IPS-18c (cell line): Measurements from ENCODE around the gene RHBDF2.
A peak's percentile ranks its signal among the peaks of the same experiment; 100 is the strongest.
"Not testable (repeated sequence)": the region's sequence is repeated elsewhere in the genome, so short reads cannot be mapped to it uniquely, and the experiment has no call there.

Experiments used
- H3K4me3 ChIP-seq: 2 replicates; pipeline ENCODE4 v1.7.0; 2013; ENCODE audit warnings: low read depth, mild to moderate bottlenecking, low read length, moderate library complexity; ENCODE audit not compliant: insufficient read depth
- H3K9me3 ChIP-seq: one replicate; pipeline ENCODE4 v1.6.1; 2013; ENCODE audit warnings: mild to moderate bottlenecking, low read length, moderate library complexity; ENCODE audit not compliant: control insufficient read depth, insufficient read depth

Gene RHBDF2

DNA sequence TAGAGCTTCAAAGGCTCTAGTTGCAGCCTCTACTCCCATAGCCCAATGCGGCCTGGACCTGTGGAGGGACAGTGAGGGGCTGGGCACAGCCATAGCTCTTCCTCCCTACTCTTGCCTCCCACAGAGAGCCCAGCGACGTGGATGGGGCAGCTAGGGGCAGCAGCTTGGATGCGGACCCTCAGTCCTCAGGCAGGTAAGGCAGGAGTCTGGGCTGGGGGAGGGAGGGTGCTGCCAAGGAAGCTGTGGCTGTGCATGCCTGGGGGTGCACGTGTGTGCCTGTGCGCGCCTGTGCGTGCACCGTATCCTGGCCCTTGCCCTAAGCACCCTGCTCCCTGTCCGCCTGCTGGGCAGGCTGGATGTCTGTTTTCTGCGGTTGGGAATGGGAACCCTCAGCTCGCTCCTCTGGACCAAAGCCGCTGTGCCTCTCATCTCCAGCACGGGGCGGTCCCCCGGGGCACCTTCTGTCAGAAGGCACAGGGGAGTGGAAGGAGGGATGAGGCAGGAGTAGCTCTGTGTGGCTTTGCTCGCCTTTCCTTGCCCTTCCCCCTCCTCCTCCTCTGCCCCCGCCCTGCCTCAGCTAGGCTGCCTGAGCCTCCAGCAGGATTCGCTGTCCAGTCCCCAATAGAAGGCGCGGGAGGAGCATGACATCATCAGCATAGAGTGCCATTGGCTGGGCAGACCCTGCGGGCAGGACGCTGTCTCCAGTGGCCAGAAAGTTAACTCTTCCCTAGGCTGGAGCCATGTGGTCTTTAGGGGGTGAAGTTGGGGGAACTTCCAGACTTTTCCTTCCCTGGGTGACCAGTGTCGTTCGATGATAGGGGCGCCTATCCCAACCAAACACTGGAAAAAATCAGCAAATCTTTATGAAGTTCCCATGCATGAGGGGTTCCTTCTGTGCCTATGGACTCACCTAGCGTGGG, 39.4 kb upstream of the RHBDF2 start:
- H3K4me3 ChIP-seq, result peak overlapping the region; percentile 22
- H3K9me3 ChIP-seq, result no peaks in the 10 kb centered on the region

- Histone ChIP-seq H3K9me3 (no peaks in the 10 kb centered on the region), H3K4me3 (peak within 1 kb of the TSS; percentile 22)
Measured at GRCh38 chr17:76539631-76540271, 38.5 kb upstream of the RHBDF2 start, which contains the start of gene PRCD. Gene PRCD, plus strand, starts transcription at chr17:76540044. Its CDS starts 98 bp downstream, at chr17:76540142.

- no peak overlapping the region for H3K4me3 ChIP-seq
Measured at GRCh38 chr17:76538941-76539570, 37.8 kb upstream of the RHBDF2 start.

GRCh38 chr17:76538281-76538931, 37.2 kb upstream of the RHBDF2 start:
- Histone ChIP-seq H3K4me3 (peak overlapping the region; percentile 58), H3K9me3 (no peaks in the 10 kb centered on the region)

More at GRCh38 chr17:76538941-76539570, 37.8 kb upstream of the RHBDF2 start:
- no peaks in the 10 kb centered on the region for H3K9me3 ChIP-seq

DNA sequence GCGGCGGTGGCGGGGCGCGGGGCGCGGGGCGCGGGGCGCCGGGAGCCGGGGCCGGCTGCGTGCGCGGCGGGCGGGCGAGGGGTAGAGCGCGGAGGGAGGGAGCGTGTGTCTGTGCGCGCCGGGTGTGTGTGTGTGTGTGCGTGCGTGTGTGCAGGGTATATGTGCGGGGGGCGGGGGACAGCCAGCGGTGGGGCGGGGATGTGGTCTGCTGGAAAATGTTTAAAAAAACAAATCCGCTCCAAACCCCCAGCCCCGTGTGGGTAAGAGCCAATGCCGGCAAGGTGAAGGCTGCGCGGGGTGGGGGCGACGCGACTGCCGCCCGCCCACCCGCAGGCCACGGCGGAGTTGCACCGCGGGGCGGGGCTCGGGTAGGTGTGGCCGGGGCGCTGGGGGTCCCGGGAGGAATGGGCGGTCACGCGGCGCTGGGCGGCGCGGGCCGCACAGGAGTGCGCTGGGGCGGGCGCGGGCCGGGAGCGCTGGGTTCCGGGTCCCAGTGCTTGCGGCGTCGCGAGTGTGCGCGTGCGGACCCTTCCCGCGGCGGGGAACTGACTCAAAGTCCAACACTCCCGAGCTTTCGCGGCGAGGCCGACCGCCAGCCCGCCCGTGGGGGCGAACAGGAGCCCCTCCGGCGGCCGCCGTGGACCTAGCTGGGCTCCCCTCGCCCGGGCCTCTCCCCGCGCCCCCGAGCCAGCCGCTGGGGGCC, 36.5 kb upstream of the RHBDF2 start, which contains the start of gene CYGB:
CYGB (minus strand) TSS at position 132 of the 703 bp plus-strand sequence. CDS start 167 bp downstream, outside the sequence.
- Histone ChIP-seq H3K9me3 (no peaks in the 10 kb centered on the region), H3K4me3 (peak within 1 kb of the TSS; percentile 58)

DNA sequence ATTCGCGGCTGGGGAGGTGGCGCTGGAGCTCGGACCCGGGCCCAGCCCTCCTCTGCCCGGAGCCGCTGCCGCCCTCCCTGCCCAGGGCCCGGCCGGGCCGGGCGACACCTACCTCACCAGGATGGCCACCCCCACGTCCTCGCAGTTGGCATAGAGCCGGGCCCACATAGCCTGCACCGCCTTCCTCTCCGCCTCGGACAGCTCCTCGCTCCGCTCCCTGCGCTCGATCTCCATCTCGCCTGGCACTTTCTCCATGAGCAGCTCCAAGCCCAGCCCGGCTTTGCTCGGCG, 36.0 kb upstream of the RHBDF2 start:
- Histone ChIP-seq H3K9me3 (no peaks in the 10 kb centered on the region), H3K4me3 (peak overlapping the region; percentile 52)

DNA sequence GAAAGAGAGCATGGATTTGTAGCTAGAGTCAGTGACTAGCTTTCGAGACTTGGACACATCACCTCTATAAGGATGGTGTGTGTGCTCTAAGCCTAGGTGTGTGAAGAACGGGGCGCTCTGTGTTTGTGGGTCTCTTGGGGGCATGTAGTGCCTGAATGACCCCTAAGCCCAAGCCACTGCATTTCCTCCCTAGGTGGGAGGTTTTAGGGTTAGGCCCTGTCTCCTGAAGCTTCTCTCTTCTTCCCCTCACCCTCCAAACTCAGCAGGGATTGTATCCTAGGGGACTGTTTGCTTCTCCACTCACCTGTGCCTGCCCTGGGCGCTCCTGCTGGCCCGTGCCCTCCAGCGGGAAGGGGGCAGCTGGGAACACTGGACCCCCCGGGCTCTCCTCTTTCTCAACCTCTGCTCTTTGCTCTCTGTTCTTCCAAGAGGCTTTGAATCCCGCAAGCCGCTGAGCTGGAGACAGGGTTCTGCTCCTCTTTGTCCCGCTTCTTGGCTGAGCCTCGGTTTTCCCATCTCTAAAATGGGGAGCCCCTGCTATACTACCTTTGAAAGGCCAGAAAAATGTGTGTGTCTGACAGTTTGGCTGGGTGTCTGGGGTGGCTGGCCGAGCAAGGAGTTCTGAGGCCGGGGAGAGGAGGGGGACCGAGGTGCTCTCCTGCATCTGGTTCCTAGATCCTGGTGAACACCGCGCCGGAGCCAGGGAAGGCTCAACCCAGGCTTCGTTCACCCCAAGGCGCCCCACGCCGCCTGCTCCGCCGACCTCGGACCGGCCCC, 35.5 kb upstream of the RHBDF2 start:
- peak overlapping the region; percentile 52 for H3K4me3 ChIP-seq
- no peaks in the 10 kb centered on the region for H3K9me3 ChIP-seq

GRCh38 chr17:76535788-76536510, 34.7 kb upstream of the RHBDF2 start:
- no peak overlapping the region for H3K4me3 ChIP-seq
- no peaks in the 10 kb centered on the region for H3K9me3 ChIP-seq

- no peaks in the 10 kb centered on the region for H3K9me3 ChIP-seq
- no peak overlapping the region for H3K4me3 ChIP-seq
Measured at GRCh38 chr17:76534831-76535732, 33.9 kb upstream of the RHBDF2 start.

GRCh38 chr17:76533640-76534359, 32.6 kb upstream of the RHBDF2 start:
- H3K4me3 ChIP-seq, H3K9me3 ChIP-seq: not testable (repeated sequence)

- Histone ChIP-seq H3K4me3 (no peak overlapping the region), H3K9me3 (no peaks in the 10 kb centered on the region)
Measured at GRCh38 chr17:76532072-76532651, 30.9 kb upstream of the RHBDF2 start.

DNA sequence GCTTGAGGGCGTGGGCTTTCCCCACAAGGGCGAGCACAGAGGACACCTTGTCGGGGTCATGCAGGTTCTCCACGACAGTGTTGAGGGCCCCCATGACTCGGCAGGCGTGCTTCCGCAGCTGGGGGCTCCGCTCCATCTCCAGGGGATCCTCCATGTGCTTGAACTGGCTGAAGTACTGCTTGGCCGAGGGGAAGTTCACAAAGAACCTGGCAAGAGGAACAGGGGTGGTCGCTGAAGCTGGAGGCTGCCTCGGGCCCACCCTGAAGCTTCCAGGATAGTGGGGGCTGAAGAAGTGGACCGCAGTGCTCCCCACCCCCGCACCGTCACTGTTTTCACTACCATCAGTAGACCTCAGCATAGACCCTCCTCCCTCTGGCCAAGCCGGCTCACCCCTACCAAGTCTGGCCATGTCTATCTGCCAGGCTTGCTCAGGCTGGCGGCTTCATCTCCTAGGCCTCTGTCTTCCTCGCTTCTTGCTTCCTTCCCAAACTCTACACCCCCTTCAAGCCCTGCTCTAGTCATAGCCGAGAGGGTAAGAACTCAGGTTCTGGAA, 30.3 kb upstream of the RHBDF2 start:
- Histone ChIP-seq H3K4me3 (no peak overlapping the region), H3K9me3 (no peaks in the 10 kb centered on the region)

- H3K9me3 ChIP-seq, result no peaks in the 10 kb centered on the region
- no peak overlapping the region for H3K4me3 ChIP-seq
Measured at GRCh38 chr17:76530811-76531485, 29.7 kb upstream of the RHBDF2 start.
